SJCRH30 (cell line): Measurements from ENCODE around the gene LAPTM5. TPM values are rescaled to one million over a fixed set of nuclear protein-coding genes. Genes with fewer than 3 reads are reported as not detected.
A peak's percentile ranks its signal among the peaks of the same experiment; 100 is the strongest.
"Not testable (repeated sequence)": the region's sequence is repeated elsewhere in the genome, so short reads cannot be mapped to it uniquely, and the experiment has no call there.

Source experiments
- DNase-seq, 2 experiments: peaks; one replicate each; pipeline ENCODE4 v3.0.0-alpha.2; 2015 to 2020
- H3K27ac ChIP-seq: fragments of 250-450 bp; sonication (Bioruptor Pico); 2 replicates; pipeline ENCODE4 v1.5.1; 2020; ENCODE audit warnings: mild to moderate bottlenecking, moderate library complexity
- H3K27me3 ChIP-seq: fragments of 250-450 bp; sonication (Bioruptor Pico); 2 replicates; pipeline ENCODE4 v1.5.1; 2020; ENCODE audit warnings: mild to moderate bottlenecking, moderate library complexity
- H3K36me3 ChIP-seq: fragments of 250-450 bp; sonication (Bioruptor Pico); 2 replicates; pipeline ENCODE4 v1.5.1; 2020; ENCODE audit warnings: mild to moderate bottlenecking, moderate library complexity
- H3K4me1 ChIP-seq: fragments of 250-450 bp; sonication (Bioruptor Pico); 2 replicates; pipeline ENCODE4 v1.5.1; 2020; ENCODE audit warnings: mild to moderate bottlenecking, moderate library complexity
- H3K4me3 ChIP-seq: fragments of 250-450 bp; sonication (Bioruptor Pico); 2 replicates; pipeline ENCODE4 v1.5.1; 2020; ENCODE audit warnings: mild to moderate bottlenecking, moderate library complexity
- H3K9me3 ChIP-seq: fragments of 250-450 bp; sonication (Bioruptor Pico); replicated peaks from 2 replicates; pipeline ENCODE4 v1.5.1; 2020; ENCODE audit warnings: mild to moderate bottlenecking, moderate library complexity
- total RNA-seq: library from RNA; depleted of rRNA; stranded (reverse); fragments of >200 nt; shearing (Covaris generic); gene quantifications from 2 replicates; pipeline ENCODE4 v1.2.3, GENCODE V29; 2014

Gene LAPTM5
- total RNA-seq, 1 experiment from 2014 or later, result 34.9 TPM

DNA sequence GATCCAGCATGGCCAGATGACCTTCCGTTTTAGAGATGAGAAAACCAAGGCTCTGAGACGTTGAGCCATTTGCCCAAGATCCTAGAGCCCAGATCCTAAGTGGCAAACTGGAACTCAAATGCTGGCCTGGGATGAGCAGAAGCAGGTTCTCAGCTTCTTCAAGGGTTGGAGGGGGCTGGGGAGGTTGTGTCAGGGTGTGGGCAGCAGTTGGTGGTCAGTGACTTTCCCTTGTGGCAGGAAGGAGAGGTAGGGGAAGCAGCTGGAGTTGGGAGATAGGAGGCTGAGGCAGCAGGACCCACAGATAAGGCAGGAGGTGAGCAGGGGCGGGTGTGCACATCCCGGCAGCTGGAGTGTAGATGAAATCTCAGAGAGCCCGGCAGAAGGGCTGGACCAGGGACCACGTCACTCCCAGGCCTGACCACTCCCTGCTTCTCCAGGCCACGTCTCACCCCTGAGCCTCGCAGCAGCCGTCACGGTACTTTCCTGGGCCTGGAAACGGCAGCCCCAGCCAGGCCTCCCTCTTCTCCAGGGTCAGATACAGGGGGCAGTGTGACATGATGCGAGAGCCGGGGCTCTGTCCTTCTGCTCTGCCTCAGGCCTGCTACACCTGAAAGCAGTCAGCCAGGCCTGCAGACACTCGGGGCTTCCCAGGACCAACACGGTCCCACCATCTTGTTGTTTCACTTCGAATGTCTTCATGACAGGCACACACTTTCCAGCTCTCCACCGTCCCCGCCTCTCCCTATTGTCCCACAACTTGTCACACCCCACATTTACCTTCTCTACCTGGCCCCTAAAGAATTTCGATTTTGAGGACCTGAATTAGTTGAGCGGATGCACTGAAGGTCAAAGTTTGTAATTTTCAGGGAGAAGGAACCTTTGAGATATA lies 11.5 kb upstream of the LAPTM5 start:
- Histone ChIP-seq H3K4me1 (peaks cover 15% of the 10 kb centered on the region), H3K4me3 (no peak overlapping the region), H3K9me3 (no peaks in the 10 kb centered on the region), H3K27ac (peak overlapping the region; percentile 59), H3K36me3 (no peaks in the 10 kb centered on the region), H3K27me3 (no peaks in the 10 kb centered on the region)
- peak; percentile 83 to 84 for DNase-seq

DNA sequence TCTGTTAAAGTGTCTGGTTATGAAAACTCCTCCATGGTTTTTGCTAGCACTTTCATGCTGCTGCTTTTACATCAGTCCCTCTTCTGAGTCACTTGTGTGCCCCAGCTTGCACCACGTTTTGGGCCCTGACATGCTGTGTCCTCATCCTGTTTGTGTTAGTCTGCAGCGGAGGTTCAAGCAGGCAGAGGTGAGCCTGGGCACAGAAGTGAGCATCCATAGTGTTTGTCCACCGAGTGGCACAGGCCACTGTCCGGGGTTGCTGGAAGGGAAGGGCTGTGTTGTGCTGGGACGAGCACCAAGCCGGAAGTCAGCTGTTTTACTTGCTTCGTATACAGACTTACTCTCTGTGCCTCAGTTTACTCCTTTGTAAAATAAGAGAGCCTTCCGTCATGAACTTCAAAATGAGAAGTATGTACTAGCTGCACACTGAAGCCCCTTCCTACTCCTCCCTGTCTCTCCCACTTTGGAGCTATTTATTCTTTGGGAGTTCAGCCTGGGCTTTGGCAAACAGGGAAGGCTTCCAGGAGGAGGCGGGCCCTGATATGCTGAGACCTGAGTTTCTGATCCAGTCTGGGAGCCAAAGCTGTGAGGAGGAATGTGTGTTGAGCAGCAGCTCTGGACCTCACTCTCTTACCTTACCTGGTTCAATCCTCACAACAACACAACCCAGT lies 10.7 kb upstream of the LAPTM5 start:
- Histone ChIP-seq H3K4me3 (no peak overlapping the region), H3K9me3 (no peaks in the 10 kb centered on the region), H3K36me3 (no peaks in the 10 kb centered on the region), H3K27me3 (no peaks in the 10 kb centered on the region), H3K4me1 (peaks cover 22% of the 10 kb centered on the region), H3K27ac (no peak overlapping the region)
- no peak for DNase-seq

DNA sequence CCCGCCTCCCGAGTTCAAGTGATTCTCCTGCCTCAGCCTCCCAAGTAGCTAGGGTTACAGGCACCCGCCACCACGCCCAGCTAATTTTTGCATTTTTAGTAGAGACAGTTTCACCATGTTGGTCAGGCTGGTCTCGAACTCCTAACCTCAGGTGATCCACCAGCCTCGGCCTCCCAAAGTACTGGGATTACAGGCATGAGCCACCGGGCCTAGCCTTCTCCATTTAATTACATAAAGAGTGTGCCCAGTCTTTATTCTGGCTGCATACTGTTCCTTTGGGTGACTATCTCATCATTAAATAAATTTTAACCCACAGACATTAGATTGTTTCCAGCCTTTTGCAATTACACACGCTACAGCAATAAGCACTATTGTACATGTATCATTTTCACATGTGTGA lies 9.4 kb upstream of the LAPTM5 start:
- not testable (repeated sequence) for H3K36me3 ChIP-seq, H3K27me3 ChIP-seq, DNase-seq, H3K4me3 ChIP-seq, H3K9me3 ChIP-seq, H3K27ac ChIP-seq
- H3K4me1 ChIP-seq, result peaks cover 36% of the 10 kb centered on the region

DNA sequence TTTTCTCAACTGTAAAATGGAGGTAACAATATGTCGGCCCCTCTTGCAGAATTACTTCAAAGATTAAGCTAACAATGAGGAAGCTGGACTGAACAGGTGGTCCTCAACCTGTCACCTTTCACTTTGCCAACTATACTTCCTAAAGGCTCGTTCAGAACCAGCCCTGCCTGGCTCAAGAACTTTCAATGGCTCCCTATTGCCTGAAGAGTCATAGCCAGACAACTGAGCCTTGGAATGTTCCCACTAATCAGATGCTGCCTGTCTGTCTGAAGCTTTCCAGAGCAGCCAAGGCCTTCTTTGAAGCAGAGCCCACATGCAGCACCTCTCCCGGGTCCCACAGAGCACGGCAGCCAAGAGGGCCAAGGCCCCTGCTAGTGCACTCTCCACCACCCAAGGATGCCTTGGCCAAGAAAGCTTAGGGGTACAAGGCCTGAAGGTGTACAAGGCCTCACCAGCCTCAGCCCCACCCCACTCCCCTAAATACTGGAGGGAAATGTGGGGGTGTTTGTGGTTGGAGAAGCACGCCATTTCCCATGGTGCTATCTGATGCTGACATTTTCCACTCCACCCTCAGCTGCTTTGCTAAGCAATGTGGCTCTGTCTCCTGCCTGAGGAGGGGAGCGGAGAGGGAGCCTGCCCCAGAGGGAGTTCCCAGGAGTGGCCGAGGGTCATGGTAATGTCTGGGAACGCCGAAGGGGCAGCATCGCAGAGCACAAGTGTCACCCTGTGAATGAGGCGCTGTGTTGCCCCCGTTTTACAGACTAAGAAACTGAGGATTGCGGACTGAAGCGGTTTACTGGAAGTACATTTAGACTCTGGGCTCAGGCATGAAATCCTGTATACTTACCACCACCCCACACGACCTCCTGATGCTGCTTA lies 8.2 kb upstream of the LAPTM5 start:
- Histone ChIP-seq H3K9me3 (no peaks in the 10 kb centered on the region), H3K36me3 (no peaks in the 10 kb centered on the region), H3K27ac (no peak overlapping the region), H3K4me3 (no peak overlapping the region), H3K27me3 (no peaks in the 10 kb centered on the region), H3K4me1 (peaks cover 47% of the 10 kb centered on the region)
- no peak for DNase-seq

DNA sequence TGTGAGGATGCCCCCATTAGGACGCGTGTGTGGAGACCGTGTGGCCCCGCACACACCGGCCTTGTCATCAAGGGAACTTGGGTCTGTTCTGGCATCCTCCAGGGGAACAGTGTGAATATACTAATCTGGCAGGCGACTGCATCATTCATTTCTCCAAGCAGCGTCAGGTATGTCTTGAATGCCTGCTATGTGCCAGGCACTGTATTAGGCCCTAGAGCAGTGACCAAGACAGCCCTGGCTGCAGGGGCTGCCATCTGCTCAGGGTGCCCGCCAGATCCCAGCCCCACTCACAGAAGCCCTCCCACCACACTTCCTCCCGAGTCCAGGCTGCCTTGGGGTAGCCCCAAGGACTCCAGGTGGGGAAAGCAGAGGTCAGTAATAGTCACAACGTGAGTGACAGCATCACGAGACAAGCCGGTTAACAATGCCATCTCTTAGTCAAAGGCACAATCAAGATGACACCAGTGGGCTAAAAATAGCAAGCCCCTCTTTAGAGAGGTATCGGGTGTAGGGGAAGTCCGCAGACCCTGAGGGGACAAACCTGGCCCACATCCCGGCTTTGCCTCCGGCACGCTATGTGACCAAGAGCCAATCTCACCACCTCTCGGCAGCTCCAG lies 7.5 kb upstream of the LAPTM5 start:
- Histone ChIP-seq H3K27me3 (no peaks in the 10 kb centered on the region), H3K9me3 (no peaks in the 10 kb centered on the region), H3K4me3 (no peak overlapping the region), H3K27ac (no peak overlapping the region), H3K36me3 (no peaks in the 10 kb centered on the region), H3K4me1 (peaks cover 52% of the 10 kb centered on the region)
- DNase-seq, result no peak

DNA sequence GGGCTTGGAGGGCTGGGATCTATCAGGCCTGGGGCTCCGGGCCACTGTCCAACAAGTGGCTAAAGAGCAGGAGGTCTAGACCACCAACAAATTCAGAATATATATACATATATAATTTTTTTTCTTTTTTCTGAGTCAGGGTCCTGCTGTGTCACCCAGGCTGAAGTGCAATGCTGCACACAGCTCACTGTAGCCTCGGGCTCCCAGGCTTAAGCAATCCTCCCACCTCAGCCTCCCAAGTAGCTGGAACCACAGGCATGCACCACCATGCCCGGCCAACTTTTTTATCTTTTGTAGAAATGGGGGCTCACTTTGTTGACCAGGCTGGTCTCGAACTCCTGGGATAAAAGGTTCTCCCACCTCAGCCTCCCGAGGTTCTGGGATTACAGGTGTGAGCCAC lies 6.8 kb upstream of the LAPTM5 start:
- Histone ChIP-seq H3K36me3 (no peaks in the 10 kb centered on the region), H3K27ac (peak overlapping the region; percentile 90), H3K27me3 (no peaks in the 10 kb centered on the region), H3K4me3 (no peak overlapping the region), H3K4me1 (peaks cover 55% of the 10 kb centered on the region), H3K9me3 (no peaks in the 10 kb centered on the region)
- DNase-seq, result no peak

DNA sequence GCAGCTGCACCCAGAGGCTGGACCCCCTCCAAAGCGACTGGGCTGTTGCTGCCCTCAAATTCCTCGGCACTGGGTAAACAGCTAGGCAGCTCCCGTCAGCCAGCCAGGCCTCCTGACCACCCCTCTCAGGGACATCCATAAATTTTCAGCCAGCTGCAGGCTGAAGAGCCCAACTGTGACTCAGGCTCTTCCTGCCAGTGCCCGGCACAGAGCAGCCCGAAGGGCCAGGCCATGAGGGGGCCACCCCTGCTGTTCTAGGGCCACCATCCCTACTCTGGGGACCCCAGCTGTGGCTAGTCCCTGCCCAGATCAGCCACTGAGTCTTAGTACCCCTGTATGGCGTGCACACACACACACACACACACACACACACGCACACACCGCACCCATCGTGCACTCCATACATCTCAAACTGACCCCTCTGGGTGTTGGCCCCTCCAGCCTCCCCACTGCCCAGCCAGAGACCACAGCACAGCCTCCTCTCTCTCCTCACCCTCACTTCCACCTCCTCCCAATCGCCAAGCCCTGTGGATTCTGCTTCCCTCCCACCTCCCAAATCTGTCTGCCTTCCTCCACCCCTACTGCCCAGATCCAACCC lies 6.2 kb upstream of the LAPTM5 start:
- peaks cover 57% of the 10 kb centered on the region for H3K4me1 ChIP-seq

DNA sequence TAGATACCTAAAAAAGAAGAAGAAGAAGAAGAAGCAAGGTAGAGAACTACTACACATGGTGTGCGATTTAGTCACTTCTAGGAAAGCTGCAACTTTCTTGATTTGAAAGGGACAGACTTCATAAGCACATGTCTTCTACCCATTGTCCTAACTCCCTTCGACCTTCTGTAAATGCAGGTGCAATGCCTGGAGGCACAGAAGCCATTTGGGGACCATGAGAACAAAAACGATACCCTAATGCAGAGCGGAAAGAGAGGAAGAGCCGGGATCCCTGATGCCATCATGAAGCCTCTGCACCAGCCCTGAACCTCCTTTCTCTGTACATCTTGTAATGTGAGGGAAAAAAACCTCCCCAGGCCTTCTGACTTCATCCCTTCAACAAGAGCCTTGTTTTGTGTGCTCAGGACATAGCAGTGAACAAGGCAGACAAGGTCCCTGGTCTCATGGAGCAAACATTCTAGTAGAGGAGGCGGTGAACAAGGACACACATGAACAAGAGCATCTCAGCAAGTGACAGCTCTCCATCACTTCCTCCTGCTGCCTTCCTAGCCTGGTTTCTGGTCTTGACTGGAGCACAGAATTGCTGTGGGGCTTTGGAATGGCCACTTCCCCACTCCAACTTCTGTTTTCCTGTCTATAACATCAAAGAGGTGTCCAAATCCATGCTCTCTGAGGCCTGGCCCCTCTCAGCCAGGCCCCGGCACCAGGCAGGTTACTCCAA lies 5.5 kb upstream of the LAPTM5 start:
- Histone ChIP-seq H3K4me3 (no peak overlapping the region), H3K27me3 (no peaks in the 10 kb centered on the region), H3K27ac (peak overlapping the region; percentile 90), H3K9me3 (no peaks in the 10 kb centered on the region), H3K36me3 (no peaks in the 10 kb centered on the region), H3K4me1 (peaks cover 61% of the 10 kb centered on the region)
- no peak for DNase-seq

More for the DNA sequence above, 6.2 kb upstream of the LAPTM5 start:
- peak overlapping the region; percentile 90 for H3K27ac ChIP-seq
- H3K4me3 ChIP-seq, result no peak overlapping the region
- peak; percentile 94 to 95 for DNase-seq
- H3K9me3 ChIP-seq, result no peaks in the 10 kb centered on the region
- H3K36me3 ChIP-seq, result no peaks in the 10 kb centered on the region
- H3K27me3 ChIP-seq, result no peaks in the 10 kb centered on the region

DNA sequence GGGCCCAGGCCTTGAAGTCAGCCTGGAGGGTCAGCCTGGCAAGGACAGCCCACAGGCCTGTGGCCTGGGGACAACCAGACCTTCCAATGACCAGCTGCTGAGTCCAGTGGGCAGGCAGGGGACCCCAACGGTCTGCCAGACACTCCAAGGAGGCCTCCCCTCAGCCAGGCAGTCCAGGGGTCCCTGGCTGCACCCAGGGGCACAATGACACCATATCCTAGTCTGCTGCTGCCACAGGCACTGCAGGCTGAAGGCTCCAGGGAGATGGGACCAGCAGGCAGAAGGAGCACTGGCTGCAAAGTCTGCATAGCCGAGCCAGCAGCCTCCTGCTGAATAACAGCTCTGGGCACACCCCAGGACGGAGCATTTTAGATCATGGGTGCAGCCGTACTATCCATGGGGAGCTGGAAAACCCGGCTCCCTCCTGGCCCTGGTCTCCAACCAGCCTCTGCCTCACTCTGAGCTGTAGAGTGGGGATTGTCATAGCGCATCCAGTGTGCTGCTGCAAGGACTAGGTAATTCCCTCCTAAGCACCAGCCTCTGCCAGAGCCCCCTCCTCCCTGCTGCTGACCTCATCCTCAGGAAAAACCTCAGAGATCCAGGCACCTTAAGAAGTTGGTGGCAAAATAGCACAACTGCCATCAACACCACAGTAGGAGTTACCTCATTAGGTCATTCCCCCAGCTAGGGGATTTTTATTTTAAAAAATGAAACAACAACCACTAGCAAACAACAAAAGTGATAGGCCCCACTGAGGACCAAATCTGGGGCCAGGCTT lies 4.8 kb upstream of the LAPTM5 start:
- Histone ChIP-seq H3K27me3 (no peaks in the 10 kb centered on the region), H3K9me3 (no peaks in the 10 kb centered on the region), H3K4me3 (no peak overlapping the region), H3K36me3 (no peaks in the 10 kb centered on the region), H3K4me1 (peaks cover 67% of the 10 kb centered on the region), H3K27ac (peak overlapping the region; percentile 90)
- no peak for DNase-seq

DNA sequence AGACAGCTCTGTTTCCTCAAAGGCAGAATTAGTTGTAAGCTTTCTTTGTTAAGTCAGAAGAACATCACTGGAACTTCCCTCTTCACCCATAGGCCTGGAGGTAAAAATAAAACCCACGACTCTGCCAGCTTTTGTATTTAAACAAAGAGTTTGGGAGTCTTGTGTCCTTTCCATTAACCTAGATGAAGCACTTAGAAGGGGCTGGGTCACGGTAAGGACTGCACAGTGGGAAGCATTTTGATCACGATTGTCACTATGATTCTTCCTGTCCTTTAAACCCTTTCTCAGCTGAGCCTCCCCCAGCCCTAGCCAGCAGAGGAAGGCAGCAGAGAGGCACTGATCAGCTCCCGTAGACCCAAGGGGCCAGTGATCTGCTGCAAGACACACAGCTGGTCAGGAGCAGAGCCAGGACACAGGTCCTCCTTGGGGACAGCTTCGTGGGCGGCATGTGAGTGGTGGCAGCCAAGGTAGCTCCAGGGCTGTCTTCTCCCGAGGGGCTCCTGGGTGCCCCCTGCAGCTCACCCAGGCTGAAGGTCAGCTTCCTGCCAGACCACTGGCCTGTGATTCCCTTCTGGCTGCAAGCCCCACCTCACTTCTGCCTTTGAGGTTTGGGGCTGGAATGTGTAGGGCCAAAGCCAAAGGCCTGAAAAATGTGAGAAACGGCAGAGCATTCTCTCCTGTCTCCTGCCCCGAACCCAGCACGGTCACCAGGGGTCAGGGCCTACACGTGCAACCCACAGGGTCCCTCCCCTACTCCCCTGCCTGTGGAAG lies 4.0 kb upstream of the LAPTM5 start:
- H3K27me3 ChIP-seq, result no peaks in the 10 kb centered on the region
- peak overlapping the region; percentile 90 for H3K27ac ChIP-seq
- peak; percentile 60 to 63 for DNase-seq
- no peaks in the 10 kb centered on the region for H3K9me3 ChIP-seq
- no peak overlapping the region for H3K4me3 ChIP-seq
- H3K36me3 ChIP-seq, result no peaks in the 10 kb centered on the region
- H3K4me1 ChIP-seq, result peaks cover 75% of the 10 kb centered on the region

DNA sequence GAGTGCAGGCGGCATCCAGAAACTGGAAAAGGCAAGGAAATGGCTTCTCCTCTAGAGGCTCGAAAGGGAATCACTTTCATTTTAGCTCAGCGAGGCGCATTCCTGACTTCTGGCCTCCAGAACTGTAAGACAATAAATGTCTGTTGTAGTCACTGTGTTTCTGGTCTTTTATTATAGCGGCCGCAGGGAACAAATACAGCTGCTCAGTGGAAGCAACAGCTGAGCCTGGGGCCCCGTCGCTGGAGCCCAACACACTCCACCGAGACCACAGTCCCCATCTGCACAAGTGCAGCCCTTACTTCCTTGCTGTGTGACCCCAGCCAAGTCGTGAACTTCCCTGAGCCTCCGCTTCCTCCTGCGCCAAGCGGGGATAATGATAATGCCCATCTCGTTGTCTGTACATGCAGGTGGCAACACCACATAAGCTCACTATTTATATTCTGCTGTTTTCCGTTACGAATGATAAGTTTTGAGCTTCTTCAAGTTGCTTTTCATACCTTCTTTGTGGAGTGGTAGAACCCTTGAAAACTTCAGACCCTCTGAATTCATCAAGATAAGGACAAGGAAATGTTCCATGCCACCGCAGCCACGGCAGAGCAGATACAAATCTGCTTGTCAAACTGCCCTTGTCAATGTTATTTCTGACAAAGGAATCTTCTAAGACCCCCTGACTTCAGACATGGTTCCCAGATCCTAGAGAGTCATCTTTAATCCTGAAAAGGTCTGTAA lies 3.2 kb upstream of the LAPTM5 start:
- Histone ChIP-seq H3K9me3 (no peaks in the 10 kb centered on the region), H3K27ac (peak overlapping the region; percentile 90), H3K27me3 (no peaks in the 10 kb centered on the region), H3K4me3 (no peak overlapping the region), H3K4me1 (peaks cover 83% of the 10 kb centered on the region), H3K36me3 (no peaks in the 10 kb centered on the region)
- DNase-seq, result peak; percentile 95 to 98

DNA sequence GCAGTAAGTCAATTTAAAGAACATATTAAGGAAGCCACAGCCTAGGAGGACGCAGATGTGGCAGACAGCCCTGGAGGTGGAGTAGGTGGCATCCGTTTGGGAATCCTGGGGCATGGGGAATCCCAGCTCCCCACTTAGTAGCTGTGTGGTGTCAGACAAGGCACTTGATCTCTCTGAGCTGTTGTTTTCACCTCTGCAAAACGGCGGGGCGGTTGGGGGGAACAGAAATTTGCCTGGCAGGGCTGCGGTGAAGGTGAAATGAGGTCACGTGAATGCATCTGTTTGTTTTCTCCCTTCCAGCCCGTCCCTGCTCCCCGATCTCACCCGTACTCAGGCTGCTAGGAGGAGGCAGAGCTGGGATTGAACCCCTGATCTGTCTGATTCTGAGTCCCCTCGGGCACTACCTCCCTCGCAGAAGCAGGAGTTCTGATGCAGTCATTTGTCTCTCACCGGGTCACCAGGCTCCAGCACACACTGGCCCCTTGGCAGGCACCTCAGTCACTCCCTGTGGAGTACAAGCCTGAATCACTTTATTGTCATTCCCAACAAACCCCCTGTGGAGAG lies 2.2 kb upstream of the LAPTM5 start:
- no peaks in the 10 kb centered on the region for H3K36me3 ChIP-seq
- H3K4me1 ChIP-seq, result peaks cover 93% of the 10 kb centered on the region
- H3K27me3 ChIP-seq, result no peaks in the 10 kb centered on the region

More for the DNA sequence above, 2.2 kb upstream of the LAPTM5 start:
- DNase-seq, result peak in 1 of 2 experiments; percentile 68
- Histone ChIP-seq H3K9me3 (no peaks in the 10 kb centered on the region), H3K4me3 (0 out of 2 replicates have a peak overlapping the region, but pooled peaks have one; percentile 2), H3K27ac (peak overlapping the region; percentile 90)
